Neural cell (in vitro differentiated cells): Measurements from ENCODE around the gene SP4. TPM values are rescaled to one million over a fixed set of nuclear protein-coding genes. Genes with fewer than 3 reads are reported as not detected.
A peak's percentile ranks its signal among the peaks of the same experiment; 100 is the strongest.

ENCODE experiments used
- H2AFZ ChIP-seq: fragments of 200-600, 300-800 bp; sonication (generic), shearing (Covaris generic); 2 replicates; pipeline ENCODE4 v1.6.0; 2014; ENCODE audit warnings: low read depth, mild to moderate bottlenecking, antibody characterized with exemption, low read length, moderate library complexity
- H3F3A ChIP-seq: fragments of 200-600 bp; shearing (Covaris generic); 2 replicates; pipeline ENCODE4 v1.6.1; 2016; ENCODE audit warnings: mild to moderate bottlenecking, moderate library complexity, mixed read lengths, antibody characterized with exemption, low read length; ENCODE audit not compliant: insufficient read depth, poor library complexity, severe bottlenecking
- H3K27ac ChIP-seq: fragments of 200-600, 300-800 bp; sonication (generic), shearing (Covaris generic); 2 replicates; pipeline ENCODE4 v1.5.1; 2014; ENCODE audit warnings: mild to moderate bottlenecking, low read length, moderate library complexity
- H3K27me3 ChIP-seq: fragments of 300-800, 200-600 bp; sonication (generic), shearing (Covaris generic); 2 replicates; pipeline ENCODE4 v1.6.0; 2014; ENCODE audit warnings: mild to moderate bottlenecking, low read depth, low read length, moderate library complexity; ENCODE audit not compliant: insufficient read depth
- H3K36me3 ChIP-seq: fragments of 300-800, 200-600 bp; sonication (generic), shearing (Covaris generic); 2 replicates; pipeline ENCODE4 v1.5.1; 2014; ENCODE audit warnings: mild to moderate bottlenecking, antibody characterized with exemption, low read length, moderate library complexity; ENCODE audit not compliant: insufficient read depth
- H3K4me2 ChIP-seq: fragments of 300-800, 200-600 bp; sonication (generic), shearing (Covaris generic); 2 replicates; pipeline ENCODE4 v1.6.0; 2014; ENCODE audit warnings: mild to moderate bottlenecking, low read length
- H3K4me3 ChIP-seq: fragments of 300-800, 200-600 bp; sonication (generic), shearing (Covaris generic); 2 replicates; pipeline ENCODE4 v1.5.1; 2014; ENCODE audit warnings: mild to moderate bottlenecking, low read length, moderate library complexity
- H3K79me2 ChIP-seq: fragments of 200-600 bp; shearing (Covaris generic); replicated peaks from 2 replicates; pipeline ENCODE4 v1.6.0; 2014; ENCODE audit warnings: mild to moderate bottlenecking, low read length, moderate library complexity; ENCODE audit not compliant: insufficient read depth
- H3K9ac ChIP-seq: fragments of 300-800, 200-600 bp; sonication (generic), shearing (Covaris generic); 2 replicates; pipeline ENCODE4 v1.6.1; 2016; ENCODE audit warnings: mild to moderate bottlenecking, low read length, mixed read lengths
- H3K9me2 ChIP-seq: fragments of 200-600 bp; shearing (Covaris generic); 2 replicates; pipeline ENCODE4 v1.6.1; 2016; ENCODE audit warnings: mild to moderate bottlenecking, low read length, mixed read lengths; ENCODE audit not compliant: insufficient read depth
- H3K9me3 ChIP-seq: fragments of 200-600, 300-800 bp; sonication (generic), shearing (Covaris generic); 2 replicates; pipeline ENCODE4 v1.6.1; 2016; ENCODE audit warnings: mild to moderate bottlenecking, mixed run types, low read length, moderate library complexity, mixed read lengths
- H4K20me1 ChIP-seq: fragments of 200-600 bp; shearing (Covaris generic); 2 replicates; pipeline ENCODE4 v1.6.1; 2016; ENCODE audit warnings: mild to moderate bottlenecking, mixed run types; ENCODE audit not compliant: insufficient read depth
- EP300 ChIP-seq: fragments of 450-650 bp; conservative IDR thresholded peaks from 2 replicates; pipeline ENCODE4 v1.6.1; 2014; ENCODE audit warnings: antibody characterized with exemption, mild to moderate bottlenecking, moderate library complexity; ENCODE audit not compliant: poor library complexity, severe bottlenecking
- EZH2 ChIP-seq: fragments of 200-600, 300-800 bp; shearing (Covaris generic), sonication (generic); IDR thresholded peaks from 2 replicates; pipeline ENCODE4 v1.6.1; 2014; ENCODE audit warnings: antibody characterized with exemption, low read length, borderline replicate concordance, mild to moderate bottlenecking; ENCODE audit not compliant: insufficient read depth, poor library complexity, severe bottlenecking
- MXI1 ChIP-seq: fragments of 450-650 bp; conservative IDR thresholded peaks from 2 replicates; pipeline ENCODE4 v1.6.1; 2014; ENCODE audit warnings: antibody characterized with exemption, mild to moderate bottlenecking; ENCODE audit not compliant: poor library complexity, severe bottlenecking
- POLR2AphosphoS5 ChIP-seq: IDR thresholded peaks from 2 replicates; pipeline ENCODE4 v1.6.1; 2012
- RAD21 ChIP-seq: fragments of 450-650 bp; conservative IDR thresholded peaks from 2 replicates; pipeline ENCODE4 v1.6.1; 2014; ENCODE audit warnings: antibody characterized with exemption, mild to moderate bottlenecking, moderate library complexity
- REST ChIP-seq: IDR thresholded peaks from 2 replicates; pipeline ENCODE4 v1.6.1; 2012; ENCODE audit warnings: borderline replicate concordance
- SMC3 ChIP-seq: fragments of 450-650 bp; conservative IDR thresholded peaks from 2 replicates; pipeline ENCODE4 v1.6.1; 2014; ENCODE audit warnings: antibody characterized with exemption, mild to moderate bottlenecking, moderate library complexity; ENCODE audit not compliant: poor library complexity
- TAF1 ChIP-seq: IDR thresholded peaks from 2 replicates; pipeline ENCODE4 v1.6.1; 2012; ENCODE audit warnings: low read depth
- polyA plus RNA-seq: library from polyadenylated mRNA; depleted of rRNA; stranded (reverse); fragments of >200 nt; gene quantifications from 2 replicates; pipeline ENCODE4 v1.2.3, GENCODE V29; 2014
- TF ChIP-seq, protein P1 (sequence below): fragments of 450-650 bp; IDR thresholded peaks from 2 replicates; pipeline ENCODE4 v1.5.1; 2014; ENCODE audit warnings: antibody characterized with exemption, mild to moderate bottlenecking, moderate library complexity; ENCODE audit not compliant: poor library complexity, severe bottlenecking

Gene SP4
- polyA plus RNA-seq, 1 donor from 2014 or later, result 27.8 TPM

GRCh38 chr7:21542891-21543527, 115.1 kb downstream of the SP4 start, which contains the start of gene DNAH11:
TSS of gene DNAH11 (plus strand) at chr7:21543039. CDS start at chr7:21543246, 207 bp downstream.
- Histone ChIP-seq H3F3A (no peaks in the 10 kb centered on the region), H3K79me2 (no peaks in the 10 kb centered on the region), H3K27me3 (peaks cover 38% of the 10 kb centered on the region), H3K27ac (no peak within 1 kb of the TSS), H3K36me3 (no peaks in the 10 kb centered on the region), H3K9me2 (no peaks in the 10 kb centered on the region), H3K9ac (no peak within 1 kb of the TSS), H2AFZ (peak within 1 kb of the TSS; percentile 16), H3K4me3 (peak within 1 kb of the TSS; percentile 74), H3K9me3 (no peaks in the 10 kb centered on the region), H3K4me2 (peak within 1 kb of the TSS; percentile 33), H4K20me1 (no peaks in the 10 kb centered on the region)
- TF ChIP-seq, protein P1, sequence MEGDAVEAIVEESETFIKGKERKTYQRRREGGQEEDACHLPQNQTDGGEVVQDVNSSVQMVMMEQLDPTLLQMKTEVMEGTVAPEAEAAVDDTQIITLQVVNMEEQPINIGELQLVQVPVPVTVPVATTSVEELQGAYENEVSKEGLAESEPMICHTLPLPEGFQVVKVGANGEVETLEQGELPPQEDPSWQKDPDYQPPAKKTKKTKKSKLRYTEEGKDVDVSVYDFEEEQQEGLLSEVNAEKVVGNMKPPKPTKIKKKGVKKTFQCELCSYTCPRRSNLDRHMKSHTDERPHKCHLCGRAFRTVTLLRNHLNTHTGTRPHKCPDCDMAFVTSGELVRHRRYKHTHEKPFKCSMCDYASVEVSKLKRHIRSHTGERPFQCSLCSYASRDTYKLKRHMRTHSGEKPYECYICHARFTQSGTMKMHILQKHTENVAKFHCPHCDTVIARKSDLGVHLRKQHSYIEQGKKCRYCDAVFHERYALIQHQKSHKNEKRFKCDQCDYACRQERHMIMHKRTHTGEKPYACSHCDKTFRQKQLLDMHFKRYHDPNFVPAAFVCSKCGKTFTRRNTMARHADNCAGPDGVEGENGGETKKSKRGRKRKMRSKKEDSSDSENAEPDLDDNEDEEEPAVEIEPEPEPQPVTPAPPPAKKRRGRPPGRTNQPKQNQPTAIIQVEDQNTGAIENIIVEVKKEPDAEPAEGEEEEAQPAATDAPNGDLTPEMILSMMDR, result peak; percentile 35
- TF ChIP-seq MXI1, result no peak
- no peak for TF ChIP-seq SMC3
- TF ChIP-seq TAF1, result no peak
- peak; percentile 19 for TF ChIP-seq EP300
- TF ChIP-seq REST, result no peak
- TF ChIP-seq EZH2, result peak; percentile 18

GRCh38 chr7:21543528-21544302, 115.8 kb downstream of the SP4 start:
- no peaks in the 10 kb centered on the region for H3F3A ChIP-seq

More at GRCh38 chr7:21543528-21544302, 115.8 kb downstream of the SP4 start:
- peak overlapping the region; percentile 74 for H3K4me3 ChIP-seq
- no peak overlapping the region for H2AFZ ChIP-seq
- TF ChIP-seq MXI1 (no peak), REST (no peak), EZH2 (no peak), POLR2AphosphoS5 (no peak), EP300 (no peak), TAF1 (no peak), SMC3 (no peak), RAD21 (no peak)
- TF ChIP-seq, protein P1, result no peak
- no peaks in the 10 kb centered on the region for H3K79me2 ChIP-seq
- peaks cover 38% of the 10 kb centered on the region for H3K27me3 ChIP-seq
- H3K4me2 ChIP-seq, result peak overlapping the region; percentile 33
- no peaks in the 10 kb centered on the region for H4K20me1 ChIP-seq
- no peaks in the 10 kb centered on the region for H3K9me3 ChIP-seq
- H3K9me2 ChIP-seq, result no peaks in the 10 kb centered on the region
- H3K9ac ChIP-seq, result no peak overlapping the region
- H3K27ac ChIP-seq, result no peak overlapping the region
- H3K36me3 ChIP-seq, result no peaks in the 10 kb centered on the region
